ENCODE data around the gene NUF2.
A peak's percentile ranks its signal among the peaks of the same experiment; 100 is the strongest.
"Not testable (repeated sequence)": the region's sequence is repeated elsewhere in the genome, so short reads cannot be mapped to it uniquely, and the experiment has no call there.

NUF2 gene

DNA sequence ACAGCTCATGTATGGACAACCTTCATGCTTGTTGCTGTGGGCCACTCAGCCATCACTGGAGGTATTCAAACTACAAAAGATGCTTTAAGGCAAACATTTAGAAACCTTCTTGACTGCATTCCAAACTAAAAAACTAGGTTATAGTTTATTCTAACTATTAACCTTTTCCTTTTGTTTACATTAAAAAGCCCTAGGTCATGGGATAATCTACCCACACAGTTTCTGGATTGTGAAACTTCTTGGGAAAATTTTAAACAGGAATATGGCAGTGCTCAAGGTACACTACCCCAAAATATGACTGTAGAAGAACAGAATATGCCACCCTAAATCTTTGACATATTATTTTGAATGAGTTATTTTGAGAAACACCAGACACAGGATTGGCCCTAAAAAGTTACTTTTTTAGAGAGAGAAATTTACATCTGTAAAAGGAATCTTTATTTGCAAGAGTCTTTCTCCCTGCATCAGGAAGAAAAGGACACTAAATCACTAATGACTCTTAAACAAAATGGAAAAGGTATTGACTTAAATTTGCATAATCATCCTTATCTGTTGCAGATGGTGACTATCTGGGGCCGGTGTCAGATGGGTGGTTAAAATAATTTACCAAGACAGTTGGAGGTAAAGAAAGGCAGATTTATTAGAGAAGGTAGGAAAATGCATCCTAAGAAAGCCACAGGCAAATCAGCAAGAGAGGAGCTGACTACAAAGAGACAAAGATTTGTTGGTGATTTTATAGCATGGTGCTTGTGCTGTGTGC is 25.1 kb upstream of the NUF2 start:
- no peak overlapping the region for H3K27ac ChIP-seq (ENCODE audit: low read depth in 2 of 2, low read length in 2 of 2)
- H3K9me3 ChIP-seq (ENCODE audit: control insufficient read depth in 2 of 2, low read length in 2 of 2), result no peaks in the 10 kb centered on the region
- no peak overlapping the region for H3K9ac ChIP-seq (ENCODE audit: low read depth in 1 of 2, low read length in 2 of 2)
- H3K36me3 ChIP-seq (ENCODE audit: control insufficient read depth in 2 of 2, insufficient read depth in 2 of 2, low read length in 2 of 2), result no peaks in the 10 kb centered on the region
- H3K4me3 ChIP-seq (ENCODE audit: low read length in 2 of 2), result no peak overlapping the region
- no peaks in the 10 kb centered on the region for H3K4me1 ChIP-seq (ENCODE audit: control insufficient read depth in 2 of 2, insufficient read depth in 2 of 2, low read length in 2 of 2)
- H3K27me3 ChIP-seq (ENCODE audit: control insufficient read depth in 2 of 2, insufficient read depth in 2 of 2, low read length in 2 of 2), result no peaks in the 10 kb centered on the region

DNA sequence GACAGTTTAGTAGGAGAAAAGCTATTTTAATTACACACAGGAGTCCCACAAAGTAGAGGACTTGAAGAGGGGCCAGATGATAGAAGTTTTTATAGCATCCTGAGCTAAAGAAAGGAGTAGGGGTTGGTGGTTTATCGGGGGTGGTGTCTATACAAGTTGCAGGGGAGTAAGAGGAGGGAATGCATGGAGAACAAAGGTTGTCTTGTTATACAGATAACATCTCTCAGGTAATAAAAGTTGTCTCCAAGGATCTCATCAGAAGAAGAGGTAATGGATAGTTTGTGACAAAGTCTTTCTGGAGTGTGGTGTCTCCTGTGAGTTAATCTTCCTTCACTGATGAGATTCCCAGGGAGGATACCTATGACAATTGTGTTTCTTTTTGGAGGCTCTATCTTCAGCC is 23.4 kb upstream of the NUF2 start:
- no peaks in the 10 kb centered on the region for H3K9me3 ChIP-seq (ENCODE audit: control insufficient read depth in 2 of 2, low read length in 2 of 2)

DNA sequence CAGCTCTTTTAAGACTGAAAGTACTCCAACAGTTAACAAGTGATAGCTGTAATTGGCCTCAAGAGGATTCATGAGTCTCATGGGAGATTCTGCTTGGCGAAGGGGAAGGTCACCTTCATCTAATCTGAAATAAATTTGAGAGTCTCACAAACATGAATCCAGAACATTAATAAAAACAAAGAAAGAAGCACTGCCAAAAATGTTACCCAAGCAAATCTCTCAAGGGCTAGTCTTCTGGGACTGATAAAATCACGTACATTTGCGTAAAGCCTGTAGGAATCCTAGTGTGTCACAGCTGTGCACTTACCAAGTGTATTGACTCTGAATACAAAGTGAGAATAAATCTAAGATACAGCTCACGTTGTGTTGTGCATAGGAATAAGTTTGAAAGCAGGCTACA is 21.2 kb upstream of the NUF2 start:
- H3K27me3 ChIP-seq (ENCODE audit: control insufficient read depth in 2 of 2, insufficient read depth in 2 of 2, low read length in 2 of 2), result no peaks in the 10 kb centered on the region
- no peak overlapping the region for H3K27ac ChIP-seq (ENCODE audit: low read depth in 2 of 2, low read length in 2 of 2)
- no peak overlapping the region for H3K4me3 ChIP-seq (ENCODE audit: low read length in 2 of 2)
- no peaks in the 10 kb centered on the region for H3K9me3 ChIP-seq (ENCODE audit: control insufficient read depth in 2 of 2, low read length in 2 of 2)
- H3K4me1 ChIP-seq (ENCODE audit: control insufficient read depth in 2 of 2, insufficient read depth in 2 of 2, low read length in 2 of 2), result no peaks in the 10 kb centered on the region
- H3K9ac ChIP-seq (ENCODE audit: low read depth in 1 of 2, low read length in 2 of 2), result no peak overlapping the region
- peaks cover 0 to 2% of the 10 kb centered on the region in 2 donors for H3K36me3 ChIP-seq (ENCODE audit: control insufficient read depth in 2 of 2, insufficient read depth in 2 of 2, low read length in 2 of 2)

More for the DNA sequence above, 23.4 kb upstream of the NUF2 start:
- no peaks in the 10 kb centered on the region for H3K4me1 ChIP-seq (ENCODE audit: control insufficient read depth in 2 of 2, insufficient read depth in 2 of 2, low read length in 2 of 2)
- H3K4me3 ChIP-seq (ENCODE audit: low read length in 2 of 2), result no peak overlapping the region
- no peak overlapping the region for H3K27ac ChIP-seq (ENCODE audit: low read depth in 2 of 2, low read length in 2 of 2)
- no peak overlapping the region for H3K9ac ChIP-seq (ENCODE audit: low read depth in 1 of 2, low read length in 2 of 2)
- no peaks in the 10 kb centered on the region for H3K27me3 ChIP-seq (ENCODE audit: control insufficient read depth in 2 of 2, insufficient read depth in 2 of 2, low read length in 2 of 2)
- H3K36me3 ChIP-seq (ENCODE audit: control insufficient read depth in 2 of 2, insufficient read depth in 2 of 2, low read length in 2 of 2), result no peaks in the 10 kb centered on the region

DNA sequence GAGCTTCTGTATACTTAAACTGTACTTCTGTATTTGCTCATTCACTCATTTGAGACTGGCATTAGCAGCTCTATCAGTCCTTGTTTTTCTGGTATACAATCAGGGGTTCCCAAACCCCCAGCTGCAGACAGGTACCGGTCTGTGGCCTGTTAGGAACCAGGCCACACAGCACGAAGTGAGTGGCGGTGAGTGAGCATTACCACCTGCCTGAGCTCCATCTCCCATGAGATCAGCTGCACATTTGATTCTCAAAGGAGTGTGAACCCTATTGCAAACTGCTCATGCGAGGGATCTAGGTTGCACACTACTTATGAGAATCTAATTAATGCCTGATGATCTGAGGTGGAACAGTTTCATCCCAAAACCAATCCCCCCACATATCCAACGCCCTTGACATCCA is 18.2 kb upstream of the NUF2 start:
- Histone ChIP-seq H3K9me3 (ENCODE audit: control insufficient read depth in 2 of 2, low read length in 2 of 2) (no peaks in the 10 kb centered on the region), H3K27me3 (ENCODE audit: control insufficient read depth in 2 of 2, insufficient read depth in 2 of 2, low read length in 2 of 2) (no peaks in the 10 kb centered on the region), H3K9ac (ENCODE audit: low read depth in 1 of 2, low read length in 2 of 2) (no peak overlapping the region), H3K36me3 (ENCODE audit: control insufficient read depth in 2 of 2, insufficient read depth in 2 of 2, low read length in 2 of 2) (peaks cover 0 to 2% of the 10 kb centered on the region in 2 donors), H3K27ac (ENCODE audit: low read depth in 2 of 2, low read length in 2 of 2) (no peak overlapping the region), H3K4me3 (ENCODE audit: low read length in 2 of 2) (no peak overlapping the region), H3K4me1 (ENCODE audit: control insufficient read depth in 2 of 2, insufficient read depth in 2 of 2, low read length in 2 of 2) (no peaks in the 10 kb centered on the region)

DNA sequence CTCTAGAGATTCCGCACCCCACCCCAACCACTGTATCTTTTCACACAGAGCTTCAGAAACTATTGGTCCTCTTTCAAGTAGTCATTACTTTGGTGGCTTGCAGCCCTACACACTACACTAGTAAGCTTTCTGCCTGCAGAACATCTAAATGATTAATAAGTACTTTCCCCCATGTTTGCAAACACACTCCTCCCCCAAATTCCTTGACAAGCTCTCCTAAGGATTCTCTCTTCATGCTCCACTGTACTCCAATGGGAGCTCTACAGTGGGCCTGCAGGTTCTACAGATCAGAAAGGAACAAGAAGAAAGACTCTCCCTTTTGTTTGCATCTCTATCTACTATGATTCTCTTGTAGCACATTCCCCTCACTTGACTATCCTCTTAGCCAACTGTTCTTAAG is 16.3 kb upstream of the NUF2 start:
- H3K9ac ChIP-seq (ENCODE audit: low read depth in 1 of 2, low read length in 2 of 2), result no peak overlapping the region
- H3K36me3 ChIP-seq (ENCODE audit: control insufficient read depth in 2 of 2, insufficient read depth in 2 of 2, low read length in 2 of 2), result peaks cover 0 to 2% of the 10 kb centered on the region in 2 donors
- H3K27ac ChIP-seq (ENCODE audit: low read depth in 2 of 2, low read length in 2 of 2), result no peak overlapping the region
- H3K27me3 ChIP-seq (ENCODE audit: control insufficient read depth in 2 of 2, insufficient read depth in 2 of 2, low read length in 2 of 2), result no peaks in the 10 kb centered on the region
- no peaks in the 10 kb centered on the region for H3K4me1 ChIP-seq (ENCODE audit: control insufficient read depth in 2 of 2, insufficient read depth in 2 of 2, low read length in 2 of 2)
- no peak overlapping the region for H3K4me3 ChIP-seq (ENCODE audit: low read length in 2 of 2)
- H3K9me3 ChIP-seq (ENCODE audit: control insufficient read depth in 2 of 2, low read length in 2 of 2), result no peaks in the 10 kb centered on the region

DNA sequence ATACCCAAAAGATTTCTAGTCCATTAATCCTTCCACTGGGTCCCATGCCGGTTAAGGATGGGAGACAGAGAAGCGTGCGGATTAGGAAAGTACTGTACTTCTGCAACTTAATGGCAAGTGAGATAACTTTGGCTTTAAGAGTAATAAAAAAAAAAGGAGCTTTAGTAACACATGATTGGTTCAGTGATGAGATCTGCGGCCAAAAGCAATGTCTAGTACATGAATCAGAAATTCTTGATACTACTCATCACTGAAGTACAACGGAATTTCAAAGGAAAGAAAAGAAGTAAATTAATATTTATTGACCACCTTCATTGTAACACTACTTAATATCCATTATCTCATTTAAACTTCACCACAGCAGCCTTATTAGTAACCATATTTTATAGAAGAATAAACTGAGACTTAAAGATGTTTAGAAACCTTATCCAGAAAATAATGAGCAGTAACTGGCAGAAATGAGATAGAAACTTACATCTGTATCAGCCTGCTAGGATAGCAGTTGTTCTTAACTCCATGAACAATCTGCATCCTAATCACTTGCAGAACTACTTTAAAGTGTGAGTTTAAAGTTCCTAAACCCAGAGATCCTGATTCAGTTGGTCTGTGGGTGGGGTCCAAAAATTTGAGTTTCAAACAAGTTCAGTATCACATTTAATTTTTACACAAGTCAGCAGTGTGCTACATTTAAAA is 14.1 kb upstream of the NUF2 start:
- Histone ChIP-seq H3K9me3 (ENCODE audit: control insufficient read depth in 2 of 2, low read length in 2 of 2) (no peaks in the 10 kb centered on the region), H3K4me3 (ENCODE audit: low read length in 2 of 2) (no peak overlapping the region), H3K27me3 (ENCODE audit: control insufficient read depth in 2 of 2, insufficient read depth in 2 of 2, low read length in 2 of 2) (no peaks in the 10 kb centered on the region), H3K9ac (ENCODE audit: low read depth in 1 of 2, low read length in 2 of 2) (no peak overlapping the region), H3K36me3 (ENCODE audit: control insufficient read depth in 2 of 2, insufficient read depth in 2 of 2, low read length in 2 of 2) (peaks cover 0 to 2% of the 10 kb centered on the region in 2 donors), H3K27ac (ENCODE audit: low read depth in 2 of 2, low read length in 2 of 2) (no peak overlapping the region), H3K4me1 (ENCODE audit: control insufficient read depth in 2 of 2, insufficient read depth in 2 of 2, low read length in 2 of 2) (no peaks in the 10 kb centered on the region)

DNA sequence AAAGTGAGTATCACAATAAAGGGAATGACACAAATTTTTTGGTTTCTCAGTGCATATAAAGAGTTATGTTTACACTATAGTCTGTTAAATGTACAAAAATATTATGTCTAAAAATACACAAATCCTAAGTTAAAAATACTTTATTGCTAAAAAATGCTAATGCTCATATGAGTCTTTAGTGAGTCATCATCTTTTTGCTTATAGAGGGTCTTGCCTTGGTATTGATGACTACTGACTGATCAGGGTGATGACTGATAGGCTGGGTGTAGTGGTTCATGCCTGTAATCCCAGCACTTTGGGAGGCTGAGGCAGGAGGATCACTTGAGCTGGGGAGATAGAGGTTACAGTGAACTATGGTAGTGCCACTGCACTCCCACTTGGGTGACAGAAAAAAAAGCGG is 12.9 kb upstream of the NUF2 start:
- Histone ChIP-seq H3K36me3 (ENCODE audit: control insufficient read depth in 2 of 2, insufficient read depth in 2 of 2, low read length in 2 of 2) (no peaks in the 10 kb centered on the region), H3K27me3 (ENCODE audit: control insufficient read depth in 2 of 2, insufficient read depth in 2 of 2, low read length in 2 of 2) (no peaks in the 10 kb centered on the region), H3K9me3 (ENCODE audit: control insufficient read depth in 2 of 2, low read length in 2 of 2) (no peaks in the 10 kb centered on the region), H3K9ac (ENCODE audit: low read depth in 1 of 2, low read length in 2 of 2) (no peak overlapping the region), H3K4me1 (ENCODE audit: control insufficient read depth in 2 of 2, insufficient read depth in 2 of 2, low read length in 2 of 2) (no peaks in the 10 kb centered on the region), H3K27ac (ENCODE audit: low read depth in 2 of 2, low read length in 2 of 2) (no peak overlapping the region), H3K4me3 (ENCODE audit: low read length in 2 of 2) (no peak overlapping the region)

DNA sequence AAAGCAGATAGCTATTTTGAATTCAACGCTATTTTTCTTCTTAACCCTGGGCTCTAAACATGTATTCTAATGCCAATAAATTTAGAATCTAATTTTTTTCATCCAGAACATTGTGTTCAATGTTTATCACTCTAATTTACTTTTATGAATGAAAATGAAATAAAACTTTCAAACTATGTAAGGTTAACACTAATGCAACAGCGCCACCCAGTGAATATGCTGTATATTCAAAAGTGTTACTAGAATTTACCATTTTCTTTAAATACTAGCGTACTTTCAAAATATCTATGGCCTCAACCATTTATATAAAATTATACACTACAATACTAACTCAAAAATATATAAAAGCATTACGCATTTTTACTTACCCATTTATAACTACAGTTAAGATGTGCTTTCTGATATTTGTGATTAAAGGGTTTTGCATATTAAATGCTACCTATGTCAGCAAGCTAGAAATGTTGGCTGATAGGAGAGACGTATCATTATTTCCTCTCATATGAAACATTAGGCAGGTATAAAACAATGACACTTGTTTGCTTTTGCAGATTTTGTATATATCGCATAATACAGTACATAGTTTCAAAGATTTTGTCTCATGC is 5.9 kb upstream of the NUF2 start:
- H3K9ac ChIP-seq (ENCODE audit: low read depth in 1 of 2, low read length in 2 of 2), result no peak overlapping the region
- peaks cover 0 to 5% of the 10 kb centered on the region in 2 donors for H3K36me3 ChIP-seq (ENCODE audit: control insufficient read depth in 2 of 2, insufficient read depth in 2 of 2, low read length in 2 of 2)
- no peak overlapping the region for H3K27ac ChIP-seq (ENCODE audit: low read depth in 2 of 2, low read length in 2 of 2)
- no peaks in the 10 kb centered on the region for H3K27me3 ChIP-seq (ENCODE audit: control insufficient read depth in 2 of 2, insufficient read depth in 2 of 2, low read length in 2 of 2)
- peaks cover 2 to 3% of the 10 kb centered on the region in 2 donors for H3K4me1 ChIP-seq (ENCODE audit: control insufficient read depth in 2 of 2, insufficient read depth in 2 of 2, low read length in 2 of 2)
- no peak overlapping the region for H3K4me3 ChIP-seq (ENCODE audit: low read length in 2 of 2)
- H3K9me3 ChIP-seq (ENCODE audit: control insufficient read depth in 2 of 2, low read length in 2 of 2), result no peaks in the 10 kb centered on the region

DNA sequence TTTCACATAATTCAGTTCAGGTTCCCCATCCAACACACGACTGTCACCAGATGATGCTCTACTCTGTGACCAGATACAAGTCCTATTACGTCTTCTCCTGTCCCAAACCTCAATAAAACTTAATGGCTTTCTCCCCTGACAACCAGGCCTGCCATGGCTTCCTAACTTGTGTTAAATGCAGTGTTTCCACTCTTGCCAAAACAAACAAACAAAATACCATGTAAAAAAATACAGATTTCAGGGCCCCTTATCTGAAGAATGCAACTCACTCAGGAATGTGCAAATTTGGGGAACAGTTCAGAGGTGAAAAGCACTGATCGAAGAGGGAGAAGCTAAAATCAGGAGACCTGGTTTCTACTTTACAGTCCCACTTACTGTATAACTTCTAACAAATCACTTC is 863 bp upstream of the NUF2 start:
- H3K9ac ChIP-seq (ENCODE audit: low read depth in 1 of 2, low read length in 2 of 2), result peak overlapping the region; percentile 64 to 87
- H3K27me3 ChIP-seq (ENCODE audit: control insufficient read depth in 2 of 2, insufficient read depth in 2 of 2, low read length in 2 of 2), result no peaks in the 10 kb centered on the region
- H3K27ac ChIP-seq (ENCODE audit: low read depth in 2 of 2, low read length in 2 of 2), result peak overlapping the region in 1 of 2 donors; percentile 71
- peaks cover 7 to 11% of the 10 kb centered on the region in 2 donors for H3K4me1 ChIP-seq (ENCODE audit: control insufficient read depth in 2 of 2, insufficient read depth in 2 of 2, low read length in 2 of 2)
- H3K36me3 ChIP-seq (ENCODE audit: control insufficient read depth in 2 of 2, insufficient read depth in 2 of 2, low read length in 2 of 2), result peaks cover 0 to 5% of the 10 kb centered on the region in 2 donors
- peak overlapping the region; percentile 82 to 98 for H3K4me3 ChIP-seq (ENCODE audit: low read length in 2 of 2)
- H3K9me3 ChIP-seq (ENCODE audit: control insufficient read depth in 2 of 2, low read length in 2 of 2), result no peaks in the 10 kb centered on the region

DNA sequence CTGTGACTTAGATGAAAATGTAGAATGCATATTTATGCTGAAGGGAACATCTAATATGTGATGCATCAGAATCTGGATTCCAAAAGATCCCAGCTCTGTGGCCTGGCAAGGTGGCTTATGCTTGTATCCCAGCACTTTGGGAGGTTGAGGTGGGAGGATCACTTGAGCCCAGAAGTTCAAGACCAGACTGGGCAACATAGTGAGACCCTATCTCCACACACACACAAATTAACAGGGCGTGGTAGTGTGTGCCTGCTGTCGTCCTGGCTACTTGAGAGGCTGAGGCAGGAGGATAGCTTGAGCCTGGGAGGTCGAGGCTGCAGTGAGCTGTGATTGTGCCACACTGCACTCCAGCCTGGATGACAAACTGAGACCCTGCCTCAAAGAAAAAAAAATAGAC is 1.6 kb downstream of the NUF2 start:
- not testable (repeated sequence) for H3K4me3 ChIP-seq (ENCODE audit: low read length in 2 of 2); H3K9ac ChIP-seq (ENCODE audit: low read depth in 1 of 2, low read length in 2 of 2); H3K9me3 ChIP-seq (ENCODE audit: control insufficient read depth in 2 of 2, low read length in 2 of 2); H3K36me3 ChIP-seq (ENCODE audit: control insufficient read depth in 2 of 2, insufficient read depth in 2 of 2, low read length in 2 of 2); H3K27ac ChIP-seq (ENCODE audit: low read depth in 2 of 2, low read length in 2 of 2); H3K27me3 ChIP-seq (ENCODE audit: control insufficient read depth in 2 of 2, insufficient read depth in 2 of 2, low read length in 2 of 2)
- peaks cover 7 to 11% of the 10 kb centered on the region in 2 donors for H3K4me1 ChIP-seq (ENCODE audit: control insufficient read depth in 2 of 2, insufficient read depth in 2 of 2, low read length in 2 of 2)

All from mucosa of rectum (tissue), 2 donors.